Measurements from ENCODE around the gene IL20RA.
"Not testable (repeated sequence)": the region's sequence is repeated elsewhere in the genome, so short reads cannot be mapped to it uniquely, and the experiment has no call there.

Gene IL20RA

GRCh38 chr6:136969433-136969832 lies 75.3 kb downstream of the IL20RA start:
- DNase-seq: no peak

DNA sequence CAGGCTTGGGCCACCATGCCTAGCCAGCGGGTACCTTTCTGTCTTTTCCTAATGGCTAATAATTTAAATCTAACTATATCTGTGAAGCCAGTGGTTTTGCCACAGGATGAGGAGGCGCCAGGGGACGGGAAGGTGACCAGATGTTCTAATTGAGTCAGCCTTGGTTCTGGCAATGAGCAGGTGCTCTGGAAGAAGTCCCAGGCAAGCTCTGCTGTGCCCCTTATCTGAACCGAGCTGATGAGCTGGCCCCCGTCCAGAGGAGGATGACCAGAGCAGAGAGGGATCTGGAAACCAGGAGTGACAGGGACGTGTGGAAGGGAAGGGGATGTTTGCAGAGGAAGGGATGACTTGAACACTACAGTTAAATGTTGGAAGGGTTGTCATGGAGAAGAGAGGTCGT lies 75.9 kb downstream of the IL20RA start:
- DNase-seq: no peak

DNA sequence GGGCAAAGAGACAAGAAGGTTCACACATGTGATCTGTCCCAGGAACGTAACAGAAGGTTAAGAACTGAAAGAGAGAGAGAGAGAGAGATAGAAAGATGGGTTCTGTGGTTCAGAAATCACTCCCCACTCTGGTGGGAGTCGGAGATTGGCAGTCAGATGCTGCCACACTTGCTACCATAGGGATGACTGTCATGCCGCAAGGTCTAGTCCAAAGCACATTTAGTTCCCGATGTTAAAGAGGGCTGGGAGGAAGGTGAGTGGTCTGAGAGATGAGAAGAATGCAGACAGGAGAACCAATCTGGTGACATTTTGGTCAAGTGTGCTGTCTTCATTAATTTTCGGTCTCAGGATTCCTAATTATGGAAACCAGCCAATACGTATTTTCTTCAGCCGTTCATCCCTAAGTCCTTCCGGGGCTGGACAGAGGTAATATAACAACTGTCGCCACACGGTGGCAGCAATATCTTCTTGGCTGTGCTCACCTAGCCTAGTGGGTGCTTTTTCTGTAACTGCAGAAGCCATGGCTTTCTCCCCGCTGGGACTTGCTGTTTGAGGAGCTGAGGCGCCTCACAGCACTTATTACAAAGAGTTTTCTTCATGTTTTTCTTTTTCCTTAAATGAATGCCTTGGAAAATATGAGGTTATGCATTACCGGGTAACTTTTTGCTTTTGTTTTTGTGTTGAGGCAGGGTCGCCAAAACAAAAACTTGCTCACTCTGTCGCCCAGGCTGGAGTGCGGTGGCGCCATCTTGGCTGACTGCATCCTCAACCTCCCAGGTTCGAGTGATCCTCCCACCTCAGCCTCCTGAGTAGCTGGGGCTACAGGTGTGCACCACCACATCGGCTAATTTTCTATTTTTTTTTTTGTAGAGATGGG lies 76.7 kb downstream of the IL20RA start:
- peak; percentile 86 for DNase-seq

- DNase-seq: no peak
Observed at GRCh38 chr6:136964398-136964797, 80.4 kb downstream of the IL20RA start.

- DNase-seq: no peak
Observed at GRCh38 chr6:136963259-136963658, 81.5 kb downstream of the IL20RA start.

DNA sequence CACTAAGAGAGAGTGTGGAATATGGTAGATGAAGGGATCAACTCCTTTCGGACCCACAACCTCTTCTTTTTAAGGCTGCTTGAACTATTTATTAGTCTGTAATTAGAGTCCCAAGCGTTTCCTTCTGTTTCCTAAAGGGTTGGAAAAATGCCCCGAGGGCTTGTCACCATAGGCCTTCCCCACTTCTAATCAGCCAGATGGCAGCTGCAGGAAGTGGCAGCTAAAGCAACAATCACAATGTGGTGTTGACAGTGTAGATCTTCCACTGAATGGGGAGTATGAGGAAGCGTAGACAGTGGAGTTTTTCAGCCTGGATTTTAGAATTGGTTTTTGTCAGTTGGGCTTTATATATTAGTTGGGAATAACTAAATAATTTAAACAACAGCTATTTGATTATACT lies 82.1 kb downstream of the IL20RA start:
- no peak for DNase-seq

- DNase-seq: no peak
Observed at GRCh38 chr6:136961848-136962247, 82.9 kb downstream of the IL20RA start.

GRCh38 chr6:136960781-136961180 lies 84.0 kb downstream of the IL20RA start:
- no peak for DNase-seq

DNA sequence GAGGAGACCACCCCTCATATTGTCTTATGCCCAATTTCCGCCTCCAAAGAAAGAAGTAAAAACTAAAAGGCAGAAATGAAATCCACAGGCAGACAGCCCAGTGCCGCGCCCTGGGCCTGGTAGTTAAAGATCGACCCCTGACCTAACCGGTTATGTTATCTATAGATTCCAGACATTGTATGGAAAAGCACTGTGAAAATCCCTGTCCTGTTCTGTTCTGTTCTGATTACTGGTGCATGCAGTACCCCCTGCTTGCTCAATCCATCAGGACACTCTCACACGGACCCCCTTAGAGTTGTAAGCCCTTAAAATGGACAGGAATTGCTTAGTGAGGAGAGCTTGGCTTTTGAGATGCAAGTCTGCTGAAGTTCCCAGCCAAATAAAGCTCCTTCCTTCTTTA lies 84.8 kb downstream of the IL20RA start:
- DNase-seq: not testable (repeated sequence)

DNA sequence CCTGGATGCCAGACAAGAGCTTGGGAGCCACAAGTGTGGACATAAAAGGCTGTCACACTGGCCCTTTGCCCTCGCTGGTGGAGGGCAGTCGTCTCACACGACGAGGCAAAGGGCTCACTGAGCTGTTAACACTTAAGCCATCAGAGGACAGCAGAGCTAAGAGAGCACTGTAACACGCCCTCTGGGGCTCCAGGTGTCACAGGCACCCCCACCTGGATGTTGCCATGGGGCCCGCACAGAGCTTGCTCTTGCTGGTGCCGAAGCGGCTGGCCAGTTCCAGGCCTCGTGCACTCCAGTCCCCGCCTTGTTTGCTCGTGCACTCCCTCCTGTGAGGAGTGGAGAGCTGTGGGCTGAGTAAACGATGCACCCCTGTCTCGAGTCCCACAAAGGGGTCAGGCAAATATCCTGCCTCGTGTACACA lies 85.3 kb downstream of the IL20RA start:
- DNase-seq: no peak

- DNase-seq: no peak
Observed at GRCh38 chr6:136958168-136958567, 86.6 kb downstream of the IL20RA start.

DNA sequence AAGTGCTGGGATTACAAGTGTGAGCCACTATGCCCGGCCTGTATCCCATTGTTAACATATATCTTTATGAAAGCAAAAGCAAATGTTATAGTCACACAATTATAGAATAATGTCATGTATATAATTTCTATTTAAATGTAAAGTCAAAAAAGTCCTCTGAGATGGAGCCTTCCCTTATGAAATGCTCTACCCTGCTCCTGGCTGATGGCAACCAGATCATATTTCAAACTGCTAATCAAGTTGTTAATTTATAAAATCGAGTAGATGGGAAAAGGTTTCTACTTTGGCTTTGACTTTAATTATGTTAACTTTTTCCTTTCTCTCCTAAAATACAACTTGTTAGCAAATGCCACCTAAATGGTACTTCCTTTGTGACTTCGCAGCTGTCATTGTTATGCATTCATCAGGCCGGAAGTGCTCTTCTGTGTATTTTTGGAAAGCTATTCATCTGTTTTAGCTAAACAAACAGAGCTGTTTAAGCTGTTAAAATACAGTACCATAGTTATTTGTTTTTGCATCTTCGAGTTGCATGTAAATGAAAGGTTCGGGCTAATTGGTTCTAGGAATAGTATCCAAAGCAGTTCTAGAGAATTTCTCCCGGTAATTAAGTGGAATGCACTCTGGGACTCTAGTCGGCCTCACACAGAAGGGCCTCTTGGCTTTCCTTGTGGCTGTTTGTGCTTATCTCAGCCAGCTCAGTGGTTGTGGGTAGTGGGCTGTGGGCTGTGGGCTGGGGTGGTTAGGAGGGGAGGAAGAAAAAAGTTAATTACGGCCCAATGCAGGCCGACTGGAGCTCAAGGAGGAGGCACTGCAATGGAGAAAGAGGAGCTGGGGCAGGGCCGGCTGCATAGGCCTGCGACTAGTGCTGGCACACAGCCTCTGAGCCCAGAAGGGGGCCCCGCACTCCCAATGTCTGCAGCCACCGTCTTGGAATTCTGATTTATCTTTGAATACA lies 87.9 kb downstream of the IL20RA start:
- no peak for DNase-seq

GRCh38 chr6:136955123-136955522 lies 89.6 kb downstream of the IL20RA start:
- DNase-seq: no peak

DNA sequence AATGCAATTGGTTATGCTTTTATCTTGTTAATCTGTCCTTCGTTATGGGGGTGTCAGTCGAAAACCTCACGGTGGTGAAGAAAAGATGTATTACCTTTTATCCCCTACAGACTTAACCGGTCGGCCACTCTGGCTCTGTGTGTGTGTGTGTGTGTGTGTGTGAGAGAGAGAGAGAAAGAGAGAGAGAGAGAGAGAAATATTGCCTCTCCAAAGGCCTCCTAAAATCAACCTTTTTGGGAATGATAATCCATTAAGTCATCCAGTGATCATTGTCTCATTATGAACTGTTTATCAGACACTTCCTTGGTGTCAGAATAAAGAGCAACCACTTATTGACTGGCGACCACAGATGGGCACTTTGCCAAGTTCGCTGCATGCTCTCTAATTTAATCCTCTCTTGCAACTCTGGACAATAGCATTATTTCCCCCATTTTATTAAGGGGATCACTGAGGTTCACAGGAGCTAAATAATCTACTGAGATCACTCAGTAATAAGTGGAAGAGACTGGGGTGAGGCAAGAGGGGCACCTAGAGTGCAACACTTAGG lies 92.0 kb downstream of the IL20RA start:
- DNase-seq: no peak

DNA sequence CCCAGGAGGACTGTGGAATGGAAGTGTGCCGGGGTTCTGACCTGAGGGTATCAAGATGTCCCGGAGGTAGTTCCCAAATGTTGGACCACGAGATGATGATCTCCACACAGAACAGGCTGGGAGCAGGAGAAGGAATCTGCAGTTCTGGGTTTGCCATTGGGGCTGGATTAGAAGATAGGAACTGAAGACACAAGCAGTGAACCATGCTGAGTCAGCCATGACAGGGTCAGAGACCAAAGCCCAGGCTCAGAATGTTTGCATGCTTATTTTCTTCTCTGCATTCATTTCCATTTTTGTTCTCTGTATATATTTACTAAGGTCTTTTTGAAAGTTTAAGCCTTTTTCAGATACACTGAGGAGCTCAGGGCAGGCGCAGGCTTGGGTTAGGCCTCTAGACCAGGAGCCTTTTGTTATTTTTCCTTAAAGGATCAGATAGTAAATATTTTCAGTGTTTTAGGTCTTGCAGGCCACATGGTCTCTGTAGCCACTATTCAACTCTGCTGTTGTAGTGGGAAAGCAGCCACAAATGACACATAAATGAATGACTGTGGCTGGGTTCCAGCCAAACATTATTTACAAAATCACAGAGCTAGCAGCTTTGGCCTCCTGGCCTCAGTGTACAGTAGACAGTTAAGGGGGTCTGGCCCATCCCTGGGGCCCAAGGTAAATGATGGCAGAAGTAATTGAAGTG lies 94.2 kb downstream of the IL20RA start:
- DNase-seq: no peak
